Ecto neural progenitor cell (in vitro differentiated cells): ENCODE measurements around the gene MXD3.
"Not testable (repeated sequence)": the region's sequence is repeated elsewhere in the genome, so short reads cannot be mapped to it uniquely, and the experiment has no call there.

ENCODE experiments used
- DNase-seq: peaks from one replicate; pipeline ENCODE4 v3.0.0-alpha.2; 2018; ENCODE audit warnings: low spot score

Gene MXD3, protein sequence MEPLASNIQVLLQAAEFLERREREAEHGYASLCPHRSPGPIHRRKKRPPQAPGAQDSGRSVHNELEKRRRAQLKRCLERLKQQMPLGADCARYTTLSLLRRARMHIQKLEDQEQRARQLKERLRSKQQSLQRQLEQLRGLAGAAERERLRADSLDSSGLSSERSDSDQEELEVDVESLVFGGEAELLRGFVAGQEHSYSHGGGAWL

DNA sequence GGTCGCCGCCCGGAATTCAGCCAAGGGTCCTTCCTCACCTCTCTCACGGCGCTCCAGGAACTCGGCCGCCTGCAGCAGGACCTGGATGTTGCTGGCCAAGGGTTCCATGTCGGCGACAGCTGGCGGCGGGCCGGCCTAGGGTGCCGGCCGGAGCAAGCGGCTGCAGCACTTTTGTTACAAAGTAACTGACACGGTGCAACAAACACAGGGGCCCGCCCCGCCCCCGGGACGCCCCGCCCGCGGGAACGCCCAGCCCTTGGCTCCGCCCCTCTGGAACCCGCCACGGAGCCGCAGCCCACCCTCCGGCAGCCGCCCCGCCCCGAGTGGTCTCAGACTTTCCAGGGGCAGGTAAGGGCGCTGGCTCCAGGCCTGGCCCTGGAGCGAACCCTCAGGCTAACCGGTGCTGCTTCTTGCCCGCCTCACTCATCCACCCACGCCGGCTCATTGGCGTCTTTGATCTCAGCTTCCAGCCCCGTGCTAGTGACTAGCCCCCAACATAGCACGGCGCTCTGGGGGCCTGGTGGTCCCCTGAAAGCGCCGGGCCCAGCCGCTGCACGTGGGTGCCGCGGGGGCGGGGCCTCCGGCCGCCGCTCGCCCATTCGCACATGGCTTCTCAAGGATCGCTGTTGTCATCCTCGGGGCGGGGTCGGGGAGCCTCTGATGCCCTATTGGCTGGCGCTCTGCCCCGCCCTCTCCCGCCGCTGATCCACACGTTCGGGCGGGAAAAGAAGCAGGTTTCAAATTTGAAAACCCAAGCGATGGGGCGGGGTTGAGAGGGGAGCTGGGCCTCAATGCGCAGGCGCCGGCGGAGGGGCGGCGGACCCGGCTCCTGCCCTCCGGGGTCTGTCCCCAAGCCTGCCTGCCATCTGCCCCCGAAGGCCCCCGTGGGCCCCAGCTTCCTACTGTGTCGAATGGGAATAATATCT, at the start of gene MXD3:
TSS of gene MXD3 (minus strand) at position 176 of the 926 bp plus-strand sequence. CDS start at position 108, 68 bp downstream.
- peak; percentile 98 for DNase-seq

DNA sequence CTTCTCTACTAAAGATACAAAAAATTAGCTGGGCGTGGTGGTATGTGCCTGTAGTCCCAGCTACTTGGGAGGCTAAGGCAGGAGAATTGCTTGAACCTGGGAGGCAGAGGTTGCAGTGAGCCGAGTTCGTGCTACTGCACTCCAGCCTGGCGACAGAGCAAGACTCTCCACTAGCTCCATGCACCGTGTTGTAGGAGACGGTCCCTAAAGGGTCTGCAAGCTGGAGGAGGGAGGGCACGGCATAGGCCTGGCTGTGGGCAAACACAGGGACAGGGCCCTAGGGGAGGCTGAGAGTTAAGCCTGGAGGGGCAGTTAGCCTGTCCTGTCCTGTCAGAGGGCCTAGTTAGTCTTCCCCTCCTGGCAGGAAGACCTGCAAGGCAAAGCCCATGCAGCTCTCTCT, 49.0 kb upstream of the MXD3 start:
- not testable (repeated sequence) for DNase-seq

DNA sequence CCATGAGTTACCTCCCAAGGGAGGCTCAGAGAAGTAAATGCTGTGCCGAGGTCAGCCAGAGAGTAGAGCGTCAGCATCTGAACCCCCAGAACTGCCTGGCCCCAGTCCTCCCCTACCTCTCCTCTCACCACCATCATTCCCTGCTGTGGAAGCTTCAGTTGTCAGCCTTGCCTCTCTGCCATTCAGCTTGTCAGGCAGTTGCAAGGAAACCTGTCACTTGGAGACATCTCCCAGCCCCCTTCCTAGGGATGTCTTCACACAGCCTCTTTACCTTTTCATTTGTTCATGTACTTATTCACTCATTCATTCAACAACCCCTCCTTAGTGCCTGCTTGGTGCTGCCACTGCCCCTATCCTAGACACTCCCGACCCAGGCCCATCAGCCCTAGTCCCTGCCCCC, 48.2 kb upstream of the MXD3 start:
- no peak for DNase-seq

DNA sequence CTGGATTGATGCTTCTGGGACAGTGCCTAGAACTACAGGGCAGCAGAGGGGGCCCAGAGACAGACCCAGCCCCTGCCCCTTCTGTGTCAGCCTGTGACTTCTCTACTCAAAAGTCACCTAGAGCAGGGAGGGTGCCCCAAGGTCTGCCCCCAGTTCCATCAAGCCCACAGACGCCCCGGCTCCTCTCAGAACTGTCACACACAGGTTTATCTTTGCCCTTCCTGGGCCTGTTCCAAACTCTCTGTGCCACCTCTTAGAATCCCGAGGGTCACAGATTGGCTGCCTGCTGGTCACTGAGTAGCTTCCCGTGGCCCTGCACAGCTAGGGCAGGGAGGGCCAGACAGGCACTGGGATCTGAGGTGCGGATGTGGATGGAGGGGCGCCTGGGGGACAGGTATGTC, 47.8 kb upstream of the MXD3 start:
- no peak for DNase-seq

DNA sequence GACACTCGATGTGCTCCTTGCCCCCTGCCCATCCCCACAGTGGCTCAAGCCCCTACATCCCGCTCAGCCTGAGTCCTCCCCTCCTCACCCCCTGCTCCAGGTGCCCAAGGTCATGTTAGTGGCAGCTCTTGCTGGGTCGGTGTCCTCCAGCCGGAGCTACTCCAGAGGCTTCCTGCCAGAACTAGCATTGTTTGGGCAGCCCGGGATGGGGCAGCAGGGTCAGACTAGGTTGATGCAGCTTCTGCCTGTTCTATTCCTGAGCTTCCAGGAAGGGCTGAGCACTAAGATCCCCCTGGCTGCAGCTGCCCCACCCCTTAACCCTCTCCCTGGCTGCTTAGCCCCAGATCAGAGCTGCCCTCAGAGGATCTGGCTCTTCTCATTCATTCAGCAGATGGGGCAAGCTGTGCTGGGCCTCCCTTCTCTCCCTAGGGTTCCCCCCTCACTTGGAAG, 46.7 kb upstream of the MXD3 start:
- no peak for DNase-seq

DNA sequence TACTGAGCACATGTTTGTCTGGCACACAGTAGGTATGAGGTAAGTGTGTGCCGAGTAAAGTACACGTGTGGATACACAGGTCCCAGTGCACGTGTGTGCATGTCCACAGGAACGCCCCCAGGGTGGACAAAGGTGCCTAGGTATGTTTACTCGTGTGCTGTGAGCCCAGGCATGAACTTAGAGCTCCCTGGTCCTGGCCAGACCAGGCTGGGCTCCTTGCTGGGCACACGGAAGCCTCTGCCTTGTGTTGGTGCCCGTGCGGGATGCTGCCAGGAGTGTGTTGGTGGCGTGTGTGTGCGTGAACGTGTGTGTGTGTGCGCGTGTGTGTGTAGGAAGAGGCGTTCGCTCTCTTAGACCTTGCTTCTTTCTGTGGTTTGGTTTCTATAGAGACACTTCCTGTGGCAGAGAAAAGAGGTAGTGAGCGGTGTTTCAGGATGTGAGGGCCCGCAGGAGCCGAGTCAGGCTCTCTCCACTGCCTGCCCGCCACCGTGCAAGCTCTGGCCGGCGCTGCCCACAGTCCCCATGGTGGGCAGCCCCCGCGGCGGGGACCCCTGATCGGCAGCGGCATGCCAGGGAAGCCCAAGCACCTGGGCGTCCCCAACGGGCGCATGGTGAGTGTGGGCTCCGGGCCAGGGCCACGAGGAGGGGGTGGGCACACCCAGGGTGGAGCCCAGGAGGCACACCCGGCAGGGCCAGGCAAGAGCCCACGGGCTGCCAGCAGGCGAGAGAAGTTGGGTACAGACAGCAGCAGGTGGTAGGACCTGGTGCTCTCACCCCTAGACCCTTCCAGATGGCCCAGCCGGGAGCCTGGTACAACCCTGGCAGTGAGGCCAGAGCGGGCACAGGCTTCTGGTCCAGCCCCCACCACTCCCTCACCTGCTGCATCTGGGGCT, 46.0 kb upstream of the MXD3 start, which contains the start of gene RGS14:
TSS of gene RGS14 (plus strand) at position 466 of the 893 bp plus-strand sequence. CDS start at position 567, 101 bp downstream.
- no peak for DNase-seq

DNA sequence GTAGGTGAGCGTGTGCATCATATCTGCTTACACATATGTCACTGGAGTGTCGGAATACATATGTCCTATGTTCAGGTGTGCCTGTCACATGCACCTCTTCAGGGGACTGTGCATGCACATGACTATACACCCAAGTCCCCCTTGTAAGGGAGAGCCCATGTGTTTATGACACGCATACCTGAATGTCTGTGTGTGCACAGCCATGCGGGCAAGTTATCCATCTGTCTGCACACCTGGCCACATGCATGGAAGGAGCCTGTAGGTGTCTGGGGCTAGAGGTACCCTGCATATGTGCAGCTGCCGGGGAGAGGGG, 45.4 kb upstream of the MXD3 start:
- DNase-seq, result no peak

DNA sequence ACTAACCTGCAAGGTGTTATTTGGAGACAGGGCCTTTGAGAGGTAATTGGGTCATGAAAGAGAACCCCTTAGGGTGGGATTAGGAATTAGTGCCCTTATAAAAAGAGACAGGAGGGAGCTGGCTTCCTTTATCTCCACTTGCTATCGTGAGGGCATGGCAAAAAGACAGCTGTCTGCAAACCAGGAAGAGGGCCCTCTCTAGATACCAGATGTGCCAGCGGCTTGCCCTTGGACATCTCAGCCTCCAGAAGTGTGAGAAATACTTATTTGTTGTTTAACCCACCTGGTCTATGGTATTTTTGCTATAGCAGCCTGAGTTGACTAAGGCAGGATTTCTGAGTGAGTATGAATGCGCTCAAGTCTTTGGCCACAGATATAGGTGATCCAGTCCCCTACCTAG, 45.0 kb upstream of the MXD3 start:
- DNase-seq, result no peak

DNA sequence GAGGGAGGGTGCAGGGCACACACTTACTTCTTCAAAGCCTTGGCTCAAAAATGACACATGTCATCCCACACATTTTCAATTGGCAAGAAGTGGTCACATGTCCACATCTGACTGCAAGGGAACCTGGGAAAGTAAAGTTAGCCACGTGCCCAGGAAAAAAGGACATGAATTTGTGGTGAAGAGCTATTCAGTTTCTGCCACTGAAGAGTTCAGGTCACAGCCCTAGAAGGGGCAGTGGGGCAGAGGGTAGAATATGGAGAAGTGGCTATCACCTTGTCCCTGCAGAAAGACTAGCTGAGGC, 44.1 kb upstream of the MXD3 start:
- DNase-seq, result no peak

DNA sequence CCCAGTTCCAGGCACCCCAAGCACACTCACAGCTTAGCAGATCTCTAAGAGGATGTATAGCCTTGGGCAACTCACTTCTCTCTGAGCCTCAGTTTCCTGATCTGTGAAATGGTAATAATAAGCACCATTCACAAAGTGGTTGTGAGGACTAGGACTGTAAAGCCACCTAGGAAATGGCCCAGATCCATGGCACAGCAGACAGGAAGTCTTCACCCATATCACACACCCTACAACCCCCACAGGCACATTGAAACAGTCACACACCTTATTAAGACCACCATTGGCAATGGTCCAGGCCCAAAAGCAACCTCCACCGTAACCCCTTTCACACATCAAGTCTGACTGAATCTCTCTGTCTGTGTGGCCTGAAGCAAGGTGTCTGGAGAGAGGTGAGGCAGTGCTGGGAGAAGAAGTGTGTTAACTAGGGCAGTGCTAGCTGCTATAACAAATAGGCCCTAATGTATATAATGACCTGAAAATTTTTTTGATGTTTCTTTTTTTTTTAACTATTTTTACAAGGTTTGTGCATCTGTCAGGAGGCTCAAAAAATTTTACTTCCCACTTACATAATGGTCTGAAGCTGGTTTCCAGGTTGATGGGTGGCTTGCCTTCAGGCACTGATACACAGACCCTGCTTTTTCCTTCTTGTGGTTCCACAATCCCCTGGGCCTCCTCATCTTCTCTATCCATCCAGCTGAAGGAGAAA, 43.6 kb upstream of the MXD3 start:
- DNase-seq, result no peak

DNA sequence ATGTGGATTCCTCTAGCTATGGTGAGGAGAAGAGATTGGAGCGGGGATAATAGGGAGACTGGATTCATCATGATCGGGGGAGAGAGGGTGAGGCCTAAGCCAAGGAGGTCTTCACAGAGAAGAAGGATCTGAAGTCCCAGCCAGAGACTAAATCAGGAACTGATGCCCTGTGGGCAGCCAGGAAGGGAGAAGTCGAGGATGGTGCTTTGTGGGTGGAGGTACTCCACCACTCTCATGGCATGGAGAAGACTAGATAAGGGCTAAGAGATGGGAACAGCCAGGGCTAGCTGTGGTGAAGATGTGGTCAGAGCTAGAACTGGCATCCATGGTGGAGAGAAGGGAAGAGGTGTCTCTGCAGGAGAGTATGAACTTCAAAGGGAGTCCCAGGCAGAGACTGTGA, 43.0 kb upstream of the MXD3 start:
- DNase-seq, result no peak

DNA sequence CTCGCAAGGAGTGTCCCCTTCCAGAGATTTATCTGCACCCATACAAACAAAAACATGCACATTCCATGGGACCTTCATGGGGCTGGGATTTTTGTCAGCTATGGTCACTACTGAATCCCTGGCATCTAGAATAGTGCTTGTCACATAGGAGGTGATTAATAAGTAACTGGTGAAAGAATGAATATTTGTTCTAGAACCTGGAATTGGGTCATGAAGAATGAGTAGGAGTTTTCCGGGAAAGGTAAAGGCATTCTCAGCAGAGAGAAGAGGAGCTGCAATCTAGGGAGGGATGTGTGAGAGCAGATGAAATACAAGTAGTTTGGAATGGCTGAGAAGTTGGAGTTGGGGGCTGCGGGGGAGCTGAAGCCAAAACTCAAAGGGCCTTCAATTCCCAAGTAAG, 42.6 kb upstream of the MXD3 start:
- DNase-seq, result no peak

DNA sequence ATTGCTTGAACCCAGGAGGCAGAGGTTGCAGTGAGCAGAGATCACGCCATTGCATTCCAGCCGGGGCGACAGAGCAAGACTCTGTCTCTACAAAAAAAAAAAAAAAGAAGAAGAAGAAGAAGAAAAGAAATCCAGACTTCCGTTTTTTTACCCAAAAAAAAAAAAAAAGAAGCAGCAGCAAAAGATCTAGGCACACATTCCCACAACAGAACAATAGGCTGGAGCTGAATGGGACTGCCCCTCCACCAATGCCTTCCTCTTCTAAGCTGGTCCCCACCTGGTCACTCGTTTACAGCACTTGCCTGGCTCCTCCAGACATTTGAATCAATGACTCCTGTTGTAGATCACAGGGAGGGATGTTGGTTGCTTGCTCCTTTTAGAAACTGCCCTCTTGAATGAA, 41.4 kb upstream of the MXD3 start:
- no peak for DNase-seq

DNA sequence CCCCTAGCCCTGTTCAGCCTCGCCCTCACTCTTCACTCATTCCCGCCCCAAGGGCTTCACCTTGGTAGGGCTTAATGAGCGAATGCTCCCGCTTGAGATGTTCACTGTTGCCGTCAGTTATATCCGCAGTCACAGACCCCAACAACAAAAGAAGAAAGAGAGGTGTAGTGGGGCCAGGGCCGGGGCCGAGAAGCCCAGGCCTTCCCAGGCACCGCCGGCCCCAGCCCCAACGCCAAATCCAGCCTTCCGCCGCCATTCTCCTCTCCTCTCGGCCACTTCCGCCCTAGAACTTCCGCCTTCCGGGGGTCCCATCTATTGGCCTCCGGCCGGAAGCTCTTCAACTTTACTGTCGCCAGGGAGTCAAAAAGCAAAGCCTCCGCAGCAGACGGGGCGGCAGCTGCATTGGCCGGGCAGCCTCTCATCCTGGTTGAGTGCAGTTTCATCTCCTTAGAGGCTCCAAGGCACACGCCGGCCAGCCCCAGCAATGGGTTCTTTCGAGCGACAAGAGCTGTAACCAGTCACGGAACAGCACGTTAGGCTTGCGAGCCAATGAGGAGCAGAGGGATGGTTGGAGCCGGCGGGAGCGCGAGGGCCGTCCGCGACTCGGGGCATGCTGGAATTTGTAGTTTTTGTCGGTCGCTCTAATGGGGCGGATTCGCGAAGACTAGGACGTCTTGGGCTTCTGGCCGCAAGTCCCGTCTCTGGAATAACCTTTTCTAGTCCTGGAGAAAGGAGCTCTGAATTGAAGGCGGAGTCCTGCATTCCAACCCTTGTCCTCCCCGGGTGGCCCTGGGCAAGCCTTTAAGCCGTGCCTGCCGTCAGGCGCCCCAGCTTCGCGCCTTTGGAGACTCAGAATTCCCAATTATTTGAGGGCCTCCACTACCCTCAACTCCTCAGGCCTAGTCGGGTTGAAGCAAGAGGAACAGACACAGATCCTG, 40.0 kb upstream of the MXD3 start, which contains the start of gene LMAN2:
TSS of gene LMAN2 (minus strand) at position 277 of the 938 bp plus-strand sequence. CDS start at position 256, 21 bp downstream.
- peak; percentile 94 for DNase-seq

DNA sequence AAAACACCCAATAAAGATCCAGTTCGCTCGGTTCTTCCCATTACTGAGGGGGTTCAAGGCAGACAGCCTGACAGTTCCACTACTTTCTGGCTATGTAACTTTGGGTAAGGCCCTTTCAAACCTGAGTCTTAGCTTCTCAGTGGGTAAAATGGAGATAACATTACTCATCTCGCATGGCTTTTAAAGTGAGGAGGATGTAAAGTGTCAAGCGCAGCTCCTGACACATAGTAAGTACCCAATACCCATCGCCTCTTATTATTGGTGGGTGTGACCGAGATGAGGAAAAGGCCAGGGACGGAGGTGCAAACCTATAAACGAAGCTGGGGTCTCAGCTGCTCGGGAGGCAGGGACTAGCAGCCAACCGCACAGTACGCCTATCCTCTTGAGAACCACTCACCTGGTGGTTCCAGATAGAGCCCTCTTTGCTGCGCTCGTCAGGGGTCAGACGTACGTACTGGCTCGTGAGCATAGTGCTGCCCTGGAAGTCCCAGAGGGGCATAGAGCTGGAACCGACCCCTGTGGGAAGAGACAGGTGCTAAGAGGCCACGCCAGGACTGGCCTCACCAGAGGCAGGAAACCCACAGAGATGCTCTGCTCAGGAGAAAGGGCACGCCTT, 39.2 kb upstream of the MXD3 start:
- DNase-seq, result no peak

DNA sequence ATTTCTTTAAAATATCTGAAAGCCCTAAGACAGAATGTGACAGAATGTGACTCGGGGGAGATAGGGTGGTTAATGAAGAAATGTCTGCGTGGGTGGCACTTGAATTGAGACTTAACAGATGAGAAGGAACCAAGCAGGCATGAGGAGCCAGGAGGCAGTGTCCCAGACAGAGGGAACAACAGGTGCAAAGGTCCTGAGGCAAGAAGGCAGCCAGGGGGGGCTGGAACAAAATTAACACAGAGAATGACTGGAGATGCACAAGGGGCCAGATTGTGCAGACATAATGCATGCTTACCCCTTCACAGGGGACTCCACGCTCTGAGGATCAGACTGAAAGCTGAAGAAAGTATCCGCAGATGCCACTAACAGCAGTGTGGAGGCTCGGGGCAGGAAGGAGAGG, 38.1 kb upstream of the MXD3 start:
- DNase-seq, result no peak

DNA sequence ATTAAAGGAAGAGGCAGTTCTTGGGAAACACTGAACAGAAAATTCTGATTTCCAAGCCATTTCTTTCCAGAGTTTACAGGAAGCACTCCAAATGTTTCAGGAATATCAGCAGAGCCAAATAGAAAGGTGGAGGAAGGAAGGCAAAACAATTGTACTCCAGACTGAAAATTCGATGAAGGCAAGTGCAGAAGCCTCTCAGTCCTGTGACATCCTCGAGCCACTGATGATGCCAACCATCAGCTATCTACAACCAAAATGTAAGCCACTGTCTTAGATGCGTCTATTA, 37.6 kb upstream of the MXD3 start:
- DNase-seq, result no peak

DNA sequence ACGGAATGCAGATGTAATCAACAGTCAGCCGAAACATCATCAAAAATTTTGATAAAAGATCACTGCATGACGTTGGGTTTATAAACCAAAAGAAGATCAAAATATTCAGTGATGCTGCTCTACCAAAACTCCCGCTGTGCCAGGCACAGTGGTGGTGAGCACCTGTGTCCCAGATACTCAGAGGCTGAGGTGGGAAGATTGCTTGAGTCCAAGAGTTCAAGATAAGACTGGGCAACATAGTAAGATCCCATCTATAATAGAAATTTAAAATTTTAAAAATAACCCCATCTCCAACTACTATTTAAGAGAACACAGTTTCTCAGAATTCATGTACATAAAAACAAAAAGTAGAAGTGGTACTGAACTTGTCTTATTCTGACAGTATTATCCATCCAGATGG, 36.0 kb upstream of the MXD3 start:
- no peak for DNase-seq

DNA sequence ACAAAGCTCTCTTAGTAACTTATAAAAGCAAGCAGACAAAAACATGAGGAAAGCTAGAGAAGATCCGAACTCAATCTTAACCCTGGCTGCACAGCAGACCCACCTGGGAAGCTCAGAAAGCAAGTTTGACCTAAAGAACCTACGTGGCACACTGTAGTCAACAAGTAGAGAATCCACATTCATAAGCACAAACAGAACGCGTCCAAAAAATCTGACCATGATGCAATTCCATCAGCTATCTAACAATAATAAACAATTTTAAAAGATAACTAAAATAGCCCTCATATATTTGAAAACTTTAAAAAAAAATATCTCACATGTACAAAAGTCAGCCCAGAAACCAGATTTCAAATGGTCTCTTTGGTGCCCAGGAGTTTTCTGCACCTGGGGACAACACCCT, 35.1 kb upstream of the MXD3 start:
- no peak for DNase-seq

DNA sequence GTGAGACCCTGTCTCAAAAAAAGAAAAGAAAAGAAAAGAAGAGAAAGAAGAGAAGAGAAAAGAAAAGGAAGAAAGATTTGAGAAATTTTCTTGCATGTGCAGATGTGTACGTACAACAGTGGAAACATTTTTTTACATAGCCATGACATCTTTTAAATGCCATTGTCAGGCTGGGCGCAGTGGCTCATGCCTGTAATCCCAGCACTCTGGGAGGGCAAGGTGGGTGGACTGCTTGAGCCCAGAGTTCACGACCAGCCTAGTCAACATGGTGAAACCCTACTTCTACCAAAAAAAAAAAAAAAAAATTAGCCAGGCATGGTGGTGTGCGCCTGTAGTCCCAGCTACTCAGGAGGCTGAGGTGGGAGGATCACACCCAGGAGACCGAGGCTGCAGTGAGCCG, 33.2 kb upstream of the MXD3 start:
- DNase-seq, result no peak

DNA sequence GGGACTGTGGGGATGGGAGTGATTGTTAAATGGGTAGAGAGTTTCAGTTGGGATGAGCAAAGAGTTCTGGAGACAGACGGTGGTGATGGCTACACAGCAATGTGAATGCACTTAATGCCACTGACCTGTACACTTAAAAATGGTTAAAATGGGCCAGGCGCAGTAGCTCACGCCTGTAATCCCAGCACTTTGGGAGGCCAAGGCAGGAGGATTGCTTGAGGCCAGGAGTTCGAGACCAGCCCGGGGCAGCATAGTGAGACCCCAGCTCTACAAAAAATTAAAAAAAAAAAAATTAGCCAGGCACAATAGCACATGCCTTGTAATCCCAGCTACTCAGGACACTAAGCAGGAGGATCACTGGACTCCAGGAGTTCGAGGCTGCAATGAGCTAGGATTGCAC, 32.1 kb upstream of the MXD3 start:
- no peak for DNase-seq
